HepG2 (cell line): Measurements from ENCODE around the gene THOC6. TPM values are rescaled to one million over a fixed set of nuclear protein-coding genes. Genes with fewer than 3 reads are reported as not detected.

Experiments used
- AKAP8 ChIP-seq: sonication (generic); formaldehyde crosslinking; IDR thresholded peaks from 2 replicates; pipeline ENCODE4 v1.5.1; 2020; ENCODE audit warnings: mild to moderate bottlenecking, missing genetic modification reagents
- ELF4 ChIP-seq: sonication (generic); formaldehyde crosslinking; IDR thresholded peaks from 2 replicates; pipeline ENCODE4 v1.5.0; 2020; ENCODE audit warnings: missing genetic modification reagents, mild to moderate bottlenecking, moderate library complexity, borderline replicate concordance
- JUN ChIP-seq: sonication (generic); formaldehyde crosslinking; IDR thresholded peaks from 2 replicates; pipeline ENCODE4 v1.4.0; 2020; ENCODE audit warnings: mild to moderate bottlenecking, missing genetic modification reagents
- KDM2A ChIP-seq: sonication (generic); formaldehyde crosslinking; IDR thresholded peaks from 2 replicates; pipeline ENCODE4 v1.4.0; 2020; ENCODE audit warnings: low read depth, missing genetic modification reagents, borderline replicate concordance
- KLF13 ChIP-seq: sonication (generic); formaldehyde crosslinking; IDR thresholded peaks from 2 replicates; pipeline ENCODE4 v1.4.0; 2020; ENCODE audit warnings: mild to moderate bottlenecking, missing genetic modification reagents
- MEF2D ChIP-seq: sonication (generic); formaldehyde crosslinking; IDR thresholded peaks from 2 replicates; pipeline ENCODE4 v1.5.1; 2020; ENCODE audit warnings: mild to moderate bottlenecking, missing genetic modification reagents
- MLLT10 ChIP-seq: sonication (generic); formaldehyde crosslinking; IDR thresholded peaks from 2 replicates; pipeline ENCODE4 v1.4.0; 2020; ENCODE audit warnings: missing genetic modification reagents
- POLR2AphosphoS2 ChIP-seq: IDR thresholded peaks from 2 replicates; pipeline ENCODE4 v1.6.1; 2011; ENCODE audit warnings: low read depth, low read length, improper control_type of control experiment
- RARG ChIP-seq: sonication (generic); formaldehyde crosslinking; IDR thresholded peaks from 2 replicates; pipeline ENCODE4 v1.4.0; 2020; ENCODE audit warnings: low read depth, mild to moderate bottlenecking, missing genetic modification reagents
- SP4 ChIP-seq: sonication (generic); formaldehyde crosslinking; IDR thresholded peaks from 2 replicates; pipeline ENCODE4 v1.8.1; 2023; ENCODE audit warnings: mild to moderate bottlenecking, missing genetic modification reagents
- YEATS4 ChIP-seq: sonication (generic); formaldehyde crosslinking; IDR thresholded peaks from 2 replicates; pipeline ENCODE4 v1.4.0; 2020; ENCODE audit warnings: missing genetic modification reagents, borderline replicate concordance
- ZFYVE20 ChIP-seq: sonication (generic); formaldehyde crosslinking; IDR thresholded peaks from 2 replicates; pipeline ENCODE4 v1.8.0; 2023; ENCODE audit warnings: low read depth, mild to moderate bottlenecking, moderate library complexity, missing genetic modification reagents, borderline replicate concordance
- ZMAT3 ChIP-seq: sonication (generic); formaldehyde crosslinking; conservative IDR thresholded peaks from 2 replicates; pipeline ENCODE4 v1.7.0; 2021; ENCODE audit warnings: missing genetic modification reagents
- ZNF205 ChIP-seq: IDR thresholded peaks from 2 replicates; pipeline ENCODE4 v1.6.1; 2018; ENCODE audit warnings: missing biosample characterization, missing genetic modification reagents
- ZNF619 ChIP-seq: sonication (generic); formaldehyde crosslinking; IDR thresholded peaks from 2 replicates; pipeline ENCODE4 v1.4.0; 2020; ENCODE audit warnings: mild to moderate bottlenecking, missing genetic modification reagents
- ZNF777 ChIP-seq: sonication (generic); formaldehyde crosslinking; IDR thresholded peaks from 2 replicates; pipeline ENCODE4 v1.4.0; 2020; ENCODE audit warnings: missing genetic modification reagents
- polyA plus RNA-seq, 8 experiments: library from polyadenylated mRNA; depleted of rRNA in 3 of 8; stranded (reverse) in 7 of 8; unstranded in 1 of 8; fragments of >200 nt; fragmentation: Illumina TruSeq in 4 of 8; extraction: Trizol in 4 of 8; gene quantifications; 2 replicates each; pipeline versions ENCODE4 v1.2.1 to v1.2.3, GENCODE V29; 2011 to 2016; ENCODE audit warnings: low read depth in 4 of 8, missing spikeins in 1 of 8, mixed read lengths in 1 of 8; ENCODE audit not compliant: insufficient read depth in 1 of 8
- total RNA-seq, 5 experiments: library from RNA; depleted of rRNA; stranded (reverse); fragments of >200 nt; fragmentation: Illumina TruSeq; extraction: Trizol; gene quantifications; 2 replicates each; pipeline ENCODE4 v1.2.3, GENCODE V29; 2016; ENCODE audit warnings: low read depth in 1 of 5
- TF ChIP-seq, protein P1 (sequence below): sonication (generic); formaldehyde crosslinking; IDR thresholded peaks from 2 replicates; pipeline ENCODE4 v1.4.0; 2020; ENCODE audit warnings: missing genetic modification reagents, borderline replicate concordance
- TF ChIP-seq, protein P2 (sequence below): sonication (generic); formaldehyde crosslinking; IDR thresholded peaks from 2 replicates; pipeline ENCODE4 v1.5.0; 2020; ENCODE audit warnings: missing genetic modification reagents, mild to moderate bottlenecking, borderline replicate concordance
- TF ChIP-seq, protein P3 (sequence below): sonication (generic); formaldehyde crosslinking; IDR thresholded peaks from 2 replicates; pipeline ENCODE4 v1.4.0; 2020; ENCODE audit warnings: missing genetic modification reagents
- TF ChIP-seq, protein P4 (sequence below): sonication (generic); formaldehyde crosslinking; IDR thresholded peaks from 2 replicates; pipeline ENCODE4 v1.8.1; 2023; ENCODE audit warnings: mild to moderate bottlenecking, inconsistent platforms, moderate library complexity, missing genetic modification reagents, borderline replicate concordance

THOC6 gene
- total and polyA plus RNA-seq, 2 of the 13 experiments (the other 11 are each of a cell fraction or from before 2014, with no cell fraction given) = 32.1 to 37.0 TPM

DNA sequence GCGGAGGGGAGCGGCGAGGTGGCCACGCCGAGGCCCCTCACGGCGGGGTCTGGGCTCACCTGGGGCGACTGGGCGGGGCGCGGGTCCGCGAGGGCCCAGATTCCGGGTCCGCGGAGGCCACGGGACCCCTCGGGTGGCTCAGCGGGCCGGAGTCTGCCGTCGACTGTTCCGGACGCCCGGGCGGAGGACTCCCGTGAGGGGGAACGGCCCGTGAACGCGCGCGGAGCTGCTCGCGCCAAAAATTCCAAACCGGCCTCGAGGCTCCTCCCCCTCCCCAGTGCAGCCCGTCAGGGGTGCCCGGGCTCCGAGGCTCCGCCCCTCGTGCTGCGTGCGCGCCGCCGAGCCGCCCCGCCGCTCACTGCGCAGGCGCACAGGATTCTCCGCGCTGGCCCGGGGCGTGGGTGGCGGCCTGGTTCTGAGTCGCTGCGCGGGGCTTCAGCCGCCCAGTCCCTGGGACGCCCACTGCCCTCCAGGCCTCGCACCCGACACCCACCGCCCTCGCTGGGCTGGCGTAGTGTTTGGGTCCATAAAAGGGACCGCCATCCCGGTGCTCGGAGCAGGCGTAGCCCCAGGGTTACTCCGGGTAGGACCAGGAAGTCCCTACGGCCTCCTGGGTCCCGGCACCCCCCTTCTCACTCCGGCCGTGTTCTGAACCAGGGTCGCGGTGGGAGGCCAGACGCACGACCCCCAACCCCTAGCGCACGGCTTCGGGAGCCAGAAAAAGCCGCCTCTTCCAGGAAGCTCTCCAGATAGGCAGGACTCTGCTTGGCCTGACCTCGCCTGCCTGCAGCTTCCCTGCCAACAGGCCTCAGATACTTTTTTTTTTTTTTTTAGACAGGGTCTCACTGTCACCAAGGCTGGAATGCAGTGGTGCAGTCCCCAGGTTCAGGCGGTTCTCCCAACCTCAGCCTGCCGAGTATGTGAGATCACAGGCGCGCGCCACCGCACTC lies 43.3 kb upstream of the THOC6 start, which contains the start of gene PKMYT1 (continued):
- peak; percentile 77 for TF ChIP-seq KDM2A (CRISPR knock-in tag)
- TF ChIP-seq, protein P1, sequence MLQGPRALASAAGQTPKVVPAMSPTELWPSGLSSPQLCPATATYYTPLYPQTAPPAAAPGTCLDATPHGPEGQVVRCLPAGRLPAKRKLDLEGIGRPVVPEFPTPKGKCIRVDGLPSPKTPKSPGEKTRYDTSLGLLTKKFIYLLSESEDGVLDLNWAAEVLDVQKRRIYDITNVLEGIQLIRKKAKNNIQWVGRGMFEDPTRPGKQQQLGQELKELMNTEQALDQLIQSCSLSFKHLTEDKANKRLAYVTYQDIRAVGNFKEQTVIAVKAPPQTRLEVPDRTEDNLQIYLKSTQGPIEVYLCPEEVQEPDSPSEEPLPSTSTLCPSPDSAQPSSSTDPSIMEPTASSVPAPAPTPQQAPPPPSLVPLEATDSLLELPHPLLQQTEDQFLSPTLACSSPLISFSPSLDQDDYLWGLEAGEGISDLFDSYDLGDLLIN = 0 out of 2 replicates have a peak, but pooled peaks have one; percentile 61
- TF ChIP-seq MLLT10 (CRISPR knock-in tag) = no peak
- TF ChIP-seq ZNF619 (CRISPR knock-in tag) = peak; percentile 45
- TF ChIP-seq YEATS4 (CRISPR knock-in tag) = peak; percentile 82
- TF ChIP-seq ZNF205 = no peak
- TF ChIP-seq SP4 (CRISPR knock-in tag) = peak; percentile 91
- peak; percentile 69; the same call in 1 of the 2 replicates for TF ChIP-seq ELF4
- TF ChIP-seq, protein P2, sequence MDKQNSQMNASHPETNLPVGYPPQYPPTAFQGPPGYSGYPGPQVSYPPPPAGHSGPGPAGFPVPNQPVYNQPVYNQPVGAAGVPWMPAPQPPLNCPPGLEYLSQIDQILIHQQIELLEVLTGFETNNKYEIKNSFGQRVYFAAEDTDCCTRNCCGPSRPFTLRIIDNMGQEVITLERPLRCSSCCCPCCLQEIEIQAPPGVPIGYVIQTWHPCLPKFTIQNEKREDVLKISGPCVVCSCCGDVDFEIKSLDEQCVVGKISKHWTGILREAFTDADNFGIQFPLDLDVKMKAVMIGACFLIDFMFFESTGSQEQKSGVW (CRISPR knock-in tag) = no peak
- TF ChIP-seq ZFYVE20 (CRISPR knock-in tag) = 0 out of 2 replicates have a peak, but pooled peaks have one; percentile 15
- TF ChIP-seq MEF2D (CRISPR knock-in tag) = no peak
- TF ChIP-seq JUN = no peak
- TF ChIP-seq, protein P3, sequence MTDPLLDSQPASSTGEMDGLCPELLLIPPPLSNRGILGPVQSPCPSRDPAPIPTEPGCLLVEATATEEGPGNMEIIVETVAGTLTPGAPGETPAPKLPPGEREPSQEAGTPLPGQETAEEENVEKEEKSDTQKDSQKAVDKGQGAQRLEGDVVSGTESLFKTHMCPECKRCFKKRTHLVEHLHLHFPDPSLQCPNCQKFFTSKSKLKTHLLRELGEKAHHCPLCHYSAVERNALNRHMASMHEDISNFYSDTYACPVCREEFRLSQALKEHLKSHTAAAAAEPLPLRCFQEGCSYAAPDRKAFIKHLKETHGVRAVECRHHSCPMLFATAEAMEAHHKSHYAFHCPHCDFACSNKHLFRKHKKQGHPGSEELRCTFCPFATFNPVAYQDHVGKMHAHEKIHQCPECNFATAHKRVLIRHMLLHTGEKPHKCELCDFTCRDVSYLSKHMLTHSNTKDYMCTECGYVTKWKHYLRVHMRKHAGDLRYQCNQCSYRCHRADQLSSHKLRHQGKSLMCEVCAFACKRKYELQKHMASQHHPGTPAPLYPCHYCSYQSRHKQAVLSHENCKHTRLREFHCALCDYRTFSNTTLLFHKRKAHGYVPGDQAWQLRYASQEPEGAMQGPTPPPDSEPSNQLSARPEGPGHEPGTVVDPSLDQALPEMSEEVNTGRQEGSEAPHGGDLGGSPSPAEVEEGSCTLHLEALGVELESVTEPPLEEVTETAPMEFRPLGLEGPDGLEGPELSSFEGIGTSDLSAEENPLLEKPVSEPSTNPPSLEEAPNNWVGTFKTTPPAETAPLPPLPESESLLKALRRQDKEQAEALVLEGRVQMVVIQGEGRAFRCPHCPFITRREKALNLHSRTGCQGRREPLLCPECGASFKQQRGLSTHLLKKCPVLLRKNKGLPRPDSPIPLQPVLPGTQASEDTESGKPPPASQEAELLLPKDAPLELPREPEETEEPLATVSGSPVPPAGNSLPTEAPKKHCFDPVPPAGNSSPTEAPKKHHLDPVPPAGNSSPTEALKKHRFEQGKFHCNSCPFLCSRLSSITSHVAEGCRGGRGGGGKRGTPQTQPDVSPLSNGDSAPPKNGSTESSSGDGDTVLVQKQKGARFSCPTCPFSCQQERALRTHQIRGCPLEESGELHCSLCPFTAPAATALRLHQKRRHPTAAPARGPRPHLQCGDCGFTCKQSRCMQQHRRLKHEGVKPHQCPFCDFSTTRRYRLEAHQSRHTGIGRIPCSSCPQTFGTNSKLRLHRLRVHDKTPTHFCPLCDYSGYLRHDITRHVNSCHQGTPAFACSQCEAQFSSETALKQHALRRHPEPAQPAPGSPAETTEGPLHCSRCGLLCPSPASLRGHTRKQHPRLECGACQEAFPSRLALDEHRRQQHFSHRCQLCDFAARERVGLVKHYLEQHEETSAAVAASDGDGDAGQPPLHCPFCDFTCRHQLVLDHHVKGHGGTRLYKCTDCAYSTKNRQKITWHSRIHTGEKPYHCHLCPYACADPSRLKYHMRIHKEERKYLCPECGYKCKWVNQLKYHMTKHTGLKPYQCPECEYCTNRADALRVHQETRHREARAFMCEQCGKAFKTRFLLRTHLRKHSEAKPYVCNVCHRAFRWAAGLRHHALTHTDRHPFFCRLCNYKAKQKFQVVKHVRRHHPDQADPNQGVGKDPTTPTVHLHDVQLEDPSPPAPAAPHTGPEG = 0 out of 2 replicates have a peak, but pooled peaks have one; percentile 53
- peak; percentile 67; the same call in 1 of the 2 replicates for TF ChIP-seq ZNF777
- TF ChIP-seq RARG = no peak
- no peak for TF ChIP-seq AKAP8 (CRISPR knock-in tag)
- peak; percentile 71; the same call in 1 of the 2 replicates for TF ChIP-seq ZMAT3 (CRISPR knock-in tag)
- no peak for TF ChIP-seq POLR2AphosphoS2
- TF ChIP-seq KLF13 (CRISPR knock-in tag) = no peak
- TF ChIP-seq, protein P4, sequence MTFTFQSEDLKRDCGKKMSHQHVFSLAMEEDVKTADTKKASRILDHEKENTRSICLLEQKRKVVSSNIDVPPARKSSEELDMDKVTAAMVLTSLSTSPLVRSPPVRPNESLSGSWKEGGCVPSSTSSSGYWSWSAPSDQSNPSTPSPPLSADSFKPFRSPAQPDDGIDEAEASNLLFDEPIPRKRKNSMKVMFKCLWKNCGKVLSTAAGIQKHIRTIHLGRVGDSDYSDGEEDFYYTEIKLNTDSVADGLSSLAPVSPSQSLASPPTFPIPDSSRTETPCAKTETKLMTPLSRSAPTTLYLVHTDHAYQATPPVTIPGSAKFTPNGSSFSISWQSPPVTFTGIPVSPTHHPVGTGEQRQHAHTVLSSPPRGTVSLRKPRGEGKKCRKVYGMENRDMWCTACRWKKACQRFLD (CRISPR knock-in tag) = peak; percentile 25; the same call in 1 of the 2 replicates
